ENCODE data around the gene HMX3.

GRCh38 chr10:123140164-123140982, 4.6 kb downstream of the HMX3 start:
- TF ChIP-seq POLR2A (IDR thresholded peaks at IDR 0.05; ENCODE audit: low read depth, low read length) (no peak), EZH2 (IDR thresholded peaks at IDR 0.05; ENCODE audit: borderline replicate concordance, low read depth, low read length, severe bottlenecking) (peak; percentile 93), MYC (IDR thresholded peaks at IDR 0.05; ENCODE audit: low read depth, low read length) (no peak), CTCF (IDR thresholded peaks at IDR 0.05; ENCODE audit: extremely low read depth in 1 of 2, insufficient read depth in 1 of 2, low read depth in 1 of 2, low read length in 2 of 2) (no peak), JUN (IDR thresholded peaks at IDR 0.05; ENCODE audit: borderline replicate concordance, insufficient read depth, insufficient read length, low read depth) (no peak), POLR2AphosphoS5 (IDR thresholded peaks at IDR 0.05; ENCODE audit: insufficient read depth, low read depth, low read length) (no peak), FOS (IDR thresholded peaks at IDR 0.05; ENCODE audit: borderline replicate concordance, insufficient read depth, low read length) (no peak), GATA2 (IDR thresholded peaks at IDR 0.05; ENCODE audit: insufficient read depth, insufficient read length, low read depth, low read length) (no peak)
